Erythroblast (primary cell): Measurements from ENCODE around the gene ATL2.
"Not testable (repeated sequence)": the region's sequence is repeated elsewhere in the genome, so short reads cannot be mapped to it uniquely, and the experiment has no call there.

Experiments
- DNase-seq, 2 experiments: peaks; one replicate each; lab custom pipeline; 2025; lab: John Stamatoyannopoulos, UW
- GATA1 ChIP-seq: IDR thresholded peaks from 2 replicates; pipeline ENCODE4 v1.6.1; 2011; ENCODE audit warnings: low read depth, mild to moderate bottlenecking, control low read depth, low read length, moderate library complexity
- POLR2A ChIP-seq: IDR thresholded peaks from 2 replicates; pipeline ENCODE4 v1.6.1; 2011; ENCODE audit warnings: mild to moderate bottlenecking, low read length

ATL2 gene

GRCh38 chr2:38407111-38407682, 30.1 kb upstream of the ATL2 start:
- TF ChIP-seq POLR2A (no peak), GATA1 (no peak)
- no peak for DNase-seq

- no peak for DNase-seq
- TF ChIP-seq GATA1 (no peak), POLR2A (no peak)
These were observed 29.6 kb upstream of the ATL2 start for GRCh38 chr2:38406597-38407110.

- DNase-seq, result no peak
- TF ChIP-seq GATA1, result no peak
- no peak for TF ChIP-seq POLR2A
These were observed 29.0 kb upstream of the ATL2 start for GRCh38 chr2:38405917-38406596.

GRCh38 chr2:38400513-38400912, 23.4 kb upstream of the ATL2 start:
- no peak for DNase-seq
- TF ChIP-seq GATA1, result no peak
- TF ChIP-seq POLR2A, result no peak

- TF ChIP-seq GATA1 (no peak), POLR2A (no peak)
These were observed 21.7 kb upstream of the ATL2 start for GRCh38 chr2:38398739-38399138.

GRCh38 chr2:38394903-38395341, 17.8 kb upstream of the ATL2 start:
- TF ChIP-seq POLR2A (no peak), GATA1 (no peak)
- DNase-seq, result no peak

More at GRCh38 chr2:38398739-38399138, 21.7 kb upstream of the ATL2 start:
- no peak for DNase-seq

GRCh38 chr2:38394041-38394440, 17.0 kb upstream of the ATL2 start:
- DNase-seq, result no peak
- TF ChIP-seq GATA1 (no peak), POLR2A (no peak)

- no peak for DNase-seq
- TF ChIP-seq GATA1 (no peak), POLR2A (no peak)
These were observed 13.9 kb upstream of the ATL2 start for GRCh38 chr2:38390947-38391346.

GRCh38 chr2:38387887-38388286, 10.8 kb upstream of the ATL2 start:
- TF ChIP-seq GATA1, result no peak
- no peak for TF ChIP-seq POLR2A
- DNase-seq, result no peak

GRCh38 chr2:38386821-38387220, 9.7 kb upstream of the ATL2 start:
- TF ChIP-seq GATA1, result no peak
- no peak for TF ChIP-seq POLR2A

GRCh38 chr2:38386377-38386776, 9.3 kb upstream of the ATL2 start:
- TF ChIP-seq POLR2A, result no peak
- no peak for TF ChIP-seq GATA1
- DNase-seq, result peak; percentile 24 to 39

More at GRCh38 chr2:38386821-38387220, 9.7 kb upstream of the ATL2 start:
- no peak for DNase-seq

GRCh38 chr2:38384338-38384737, 7.3 kb upstream of the ATL2 start:
- DNase-seq, result no peak
- TF ChIP-seq POLR2A (no peak), GATA1 (no peak)

GRCh38 chr2:38383741-38384140, 6.7 kb upstream of the ATL2 start:
- not testable (repeated sequence) for DNase-seq

- no peak for DNase-seq
- TF ChIP-seq POLR2A, result no peak
- TF ChIP-seq GATA1, result no peak
These were observed 4.5 kb upstream of the ATL2 start for GRCh38 chr2:38381381-38382143.
